ENCODE measurements around the gene ERAL1.

The ERAL1 gene

DNA sequence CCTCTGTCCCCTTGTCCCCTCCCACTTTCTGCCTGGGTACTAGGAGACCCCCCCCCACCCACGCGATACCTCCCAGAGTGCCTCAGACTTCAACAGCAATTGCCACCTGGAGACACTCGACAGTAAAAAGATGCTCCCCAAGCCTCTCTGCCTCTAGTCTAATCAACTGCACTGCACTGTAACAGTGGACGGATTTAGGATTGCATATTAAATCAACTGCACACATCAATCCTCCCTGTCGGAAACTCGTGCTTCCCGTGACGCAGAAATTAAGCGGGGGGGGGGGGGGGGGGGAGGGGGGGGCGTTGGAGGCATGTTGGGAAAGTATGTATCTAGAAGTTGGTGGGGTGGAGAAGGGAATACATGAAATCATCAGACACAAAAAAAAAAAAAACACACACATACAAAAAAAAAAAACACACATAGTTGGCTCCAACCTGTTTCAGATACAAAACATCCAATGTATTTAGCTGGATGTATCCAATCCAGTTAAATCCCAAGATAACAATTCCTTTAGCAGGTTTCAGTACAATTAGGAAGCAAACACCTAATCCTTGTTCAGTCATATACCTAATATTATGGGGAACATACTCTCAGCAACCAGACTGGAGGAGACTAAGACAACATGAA, 42.0 kb upstream of the ERAL1 start:
- Histone ChIP-seq H3K4me1 (no peaks in the 10 kb centered on the region), H3K27me3 (no peaks in the 10 kb centered on the region), H3K36me3 (no peaks in the 10 kb centered on the region), H3K9me3 (no peaks in the 10 kb centered on the region), H3K4me3 (ENCODE audit: low read depth, low read length) (peak overlapping the region; percentile 81)
- no peak for DNase-seq
- TF ChIP-seq, protein P1, sequence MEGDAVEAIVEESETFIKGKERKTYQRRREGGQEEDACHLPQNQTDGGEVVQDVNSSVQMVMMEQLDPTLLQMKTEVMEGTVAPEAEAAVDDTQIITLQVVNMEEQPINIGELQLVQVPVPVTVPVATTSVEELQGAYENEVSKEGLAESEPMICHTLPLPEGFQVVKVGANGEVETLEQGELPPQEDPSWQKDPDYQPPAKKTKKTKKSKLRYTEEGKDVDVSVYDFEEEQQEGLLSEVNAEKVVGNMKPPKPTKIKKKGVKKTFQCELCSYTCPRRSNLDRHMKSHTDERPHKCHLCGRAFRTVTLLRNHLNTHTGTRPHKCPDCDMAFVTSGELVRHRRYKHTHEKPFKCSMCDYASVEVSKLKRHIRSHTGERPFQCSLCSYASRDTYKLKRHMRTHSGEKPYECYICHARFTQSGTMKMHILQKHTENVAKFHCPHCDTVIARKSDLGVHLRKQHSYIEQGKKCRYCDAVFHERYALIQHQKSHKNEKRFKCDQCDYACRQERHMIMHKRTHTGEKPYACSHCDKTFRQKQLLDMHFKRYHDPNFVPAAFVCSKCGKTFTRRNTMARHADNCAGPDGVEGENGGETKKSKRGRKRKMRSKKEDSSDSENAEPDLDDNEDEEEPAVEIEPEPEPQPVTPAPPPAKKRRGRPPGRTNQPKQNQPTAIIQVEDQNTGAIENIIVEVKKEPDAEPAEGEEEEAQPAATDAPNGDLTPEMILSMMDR (IDR thresholded peaks at IDR 0.05; ENCODE audit: low read depth, low read length), result no peak

DNA sequence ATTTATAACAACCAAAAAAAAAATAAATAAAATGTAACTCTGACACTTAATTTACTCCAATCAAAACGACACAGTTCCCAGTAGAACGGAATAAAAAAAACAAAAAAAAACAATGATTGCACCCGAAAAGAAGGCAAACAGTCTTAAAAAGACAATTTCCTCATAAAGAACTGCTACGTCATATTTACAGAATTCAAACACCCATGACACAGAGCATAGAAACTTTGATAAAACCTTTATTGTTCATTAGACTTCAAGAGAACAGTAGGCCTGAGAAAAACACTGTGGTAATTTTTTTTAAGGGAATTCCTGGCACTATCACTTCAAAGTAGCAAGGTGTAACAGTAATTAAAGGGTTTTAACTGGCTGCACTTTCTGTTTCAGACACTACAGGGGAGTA, 38.3 kb upstream of the ERAL1 start:
- Histone ChIP-seq H3K4me3 (ENCODE audit: low read depth, low read length) (no peak overlapping the region), H3K27me3 (no peaks in the 10 kb centered on the region), H3K36me3 (no peaks in the 10 kb centered on the region), H3K9me3 (no peaks in the 10 kb centered on the region), H3K4me1 (no peaks in the 10 kb centered on the region)
- TF ChIP-seq, protein P1 (IDR thresholded peaks at IDR 0.05; ENCODE audit: low read depth, low read length), result no peak
- DNase-seq, result no peak

DNA sequence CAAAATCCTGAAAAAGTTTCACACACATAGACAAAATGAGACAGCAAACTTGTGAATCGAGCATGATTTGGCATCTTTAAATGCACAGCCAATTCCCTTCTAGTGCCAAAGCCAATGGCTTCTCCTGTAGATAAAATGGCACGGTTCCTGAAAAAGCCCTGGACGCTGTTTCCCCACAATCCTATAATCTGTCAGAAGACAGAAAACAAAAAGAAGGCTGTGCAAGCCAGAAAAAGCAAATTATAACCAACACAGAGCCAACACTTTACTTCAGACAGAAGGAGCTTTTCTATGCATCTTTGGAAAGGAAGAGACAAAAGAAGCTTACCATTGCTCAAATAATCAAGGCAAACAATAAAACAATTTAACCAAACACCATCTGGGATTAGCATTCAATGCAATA, 36.0 kb upstream of the ERAL1 start:
- no peaks in the 10 kb centered on the region for H3K36me3 ChIP-seq
- H3K27me3 ChIP-seq, result no peaks in the 10 kb centered on the region
- no peak for DNase-seq
- TF ChIP-seq, protein P1 (IDR thresholded peaks at IDR 0.05; ENCODE audit: low read depth, low read length), result no peak
- H3K9me3 ChIP-seq, result no peaks in the 10 kb centered on the region
- no peak overlapping the region for H3K4me3 ChIP-seq (ENCODE audit: low read depth, low read length)
- no peaks in the 10 kb centered on the region for H3K4me1 ChIP-seq

DNA sequence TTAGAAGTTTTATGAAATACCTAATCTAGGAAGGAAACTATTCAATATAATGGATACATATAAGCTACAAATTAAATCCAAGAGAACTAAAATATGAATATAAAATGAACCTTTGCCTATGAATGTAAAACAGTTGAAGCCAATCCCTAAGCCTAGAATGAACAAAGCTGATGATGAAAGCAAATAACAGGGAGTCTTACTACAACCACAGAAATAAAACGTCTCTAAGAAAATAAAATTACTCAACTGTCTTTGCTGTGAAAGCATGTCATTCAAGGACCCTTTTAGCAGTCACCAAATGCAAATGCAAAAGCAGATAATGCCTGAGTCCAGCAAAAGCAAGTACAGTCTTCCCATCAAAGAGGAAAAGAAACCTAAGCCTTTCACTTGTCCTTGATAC, 35.2 kb upstream of the ERAL1 start:
- Histone ChIP-seq H3K27me3 (no peaks in the 10 kb centered on the region), H3K4me1 (no peaks in the 10 kb centered on the region), H3K4me3 (ENCODE audit: low read depth, low read length) (no peak overlapping the region), H3K9me3 (no peaks in the 10 kb centered on the region), H3K36me3 (no peaks in the 10 kb centered on the region)
- no peak for DNase-seq
- TF ChIP-seq, protein P1 (IDR thresholded peaks at IDR 0.05; ENCODE audit: low read depth, low read length), result no peak

DNA sequence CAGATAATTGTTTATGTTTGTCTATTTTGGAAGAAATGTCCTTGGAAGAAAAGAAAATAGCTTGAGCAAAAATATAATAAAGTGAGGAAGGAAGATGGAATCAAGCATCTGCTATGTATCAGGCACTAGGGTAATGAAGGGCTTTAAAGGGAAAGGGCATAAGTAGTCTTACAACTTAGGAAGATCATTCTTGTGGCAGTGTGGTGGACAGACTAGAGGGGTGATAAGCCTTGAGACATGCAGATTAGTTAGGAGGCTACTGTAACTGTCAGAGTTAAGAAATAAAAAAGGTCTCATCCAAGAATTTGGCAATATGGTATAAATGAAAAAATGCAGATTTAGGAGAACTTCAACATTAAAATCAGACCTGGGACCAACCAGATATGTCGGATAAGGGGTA, 27.1 kb upstream of the ERAL1 start:
- no peak for DNase-seq
- Histone ChIP-seq H3K4me1 (no peaks in the 10 kb centered on the region), H3K4me3 (ENCODE audit: low read depth, low read length) (no peak overlapping the region), H3K27me3 (no peaks in the 10 kb centered on the region), H3K9me3 (no peaks in the 10 kb centered on the region), H3K36me3 (no peaks in the 10 kb centered on the region)
- TF ChIP-seq, protein P1 (IDR thresholded peaks at IDR 0.05; ENCODE audit: low read depth, low read length), result no peak

DNA sequence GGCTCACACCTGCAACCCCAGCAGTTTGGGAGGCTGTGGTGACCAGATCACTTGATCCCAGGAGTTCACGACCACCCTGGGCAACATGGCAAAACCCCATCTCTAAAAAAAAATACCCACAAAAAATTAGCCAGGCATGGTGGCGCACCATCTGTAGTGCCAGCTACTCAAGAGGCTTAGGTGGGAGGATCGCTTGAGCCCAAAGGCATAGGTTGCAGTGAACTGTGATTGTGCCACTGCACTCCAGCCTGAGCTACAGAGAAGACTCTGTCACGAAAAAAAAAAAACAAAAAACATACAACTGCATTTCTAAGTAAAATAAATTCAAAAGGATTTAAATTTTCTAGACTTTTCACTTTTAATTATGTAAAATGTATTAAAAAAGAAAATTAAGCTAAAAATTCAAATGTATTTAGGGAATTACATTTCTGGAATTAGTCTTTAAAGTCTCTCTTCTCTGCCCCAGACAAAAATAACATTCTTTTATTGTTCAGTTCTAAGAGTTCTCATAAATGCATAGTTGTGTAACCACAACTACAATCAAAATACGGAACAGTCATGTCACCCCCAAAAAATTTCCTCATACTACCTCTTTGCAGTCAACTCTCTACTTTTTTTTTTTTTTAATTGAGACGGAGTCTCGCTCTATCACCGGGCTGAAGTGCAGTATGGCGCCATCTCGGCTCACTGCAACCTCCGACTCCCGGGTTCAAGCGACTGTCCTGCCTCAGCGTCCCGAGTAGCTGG, 26.3 kb upstream of the ERAL1 start:
- TF ChIP-seq, protein P1 (IDR thresholded peaks at IDR 0.05; ENCODE audit: low read depth, low read length), result no peak
- Histone ChIP-seq H3K36me3 (no peaks in the 10 kb centered on the region), H3K9me3 (no peaks in the 10 kb centered on the region), H3K27me3 (no peaks in the 10 kb centered on the region), H3K4me3 (ENCODE audit: low read depth, low read length) (no peak overlapping the region), H3K4me1 (no peaks in the 10 kb centered on the region)
- DNase-seq, result no peak

Data from BE2C (cell line).